ENCODE data around the gene WDR87.
A peak's percentile ranks its signal among the peaks of the same experiment; 100 is the strongest.

Gene WDR87

DNA sequence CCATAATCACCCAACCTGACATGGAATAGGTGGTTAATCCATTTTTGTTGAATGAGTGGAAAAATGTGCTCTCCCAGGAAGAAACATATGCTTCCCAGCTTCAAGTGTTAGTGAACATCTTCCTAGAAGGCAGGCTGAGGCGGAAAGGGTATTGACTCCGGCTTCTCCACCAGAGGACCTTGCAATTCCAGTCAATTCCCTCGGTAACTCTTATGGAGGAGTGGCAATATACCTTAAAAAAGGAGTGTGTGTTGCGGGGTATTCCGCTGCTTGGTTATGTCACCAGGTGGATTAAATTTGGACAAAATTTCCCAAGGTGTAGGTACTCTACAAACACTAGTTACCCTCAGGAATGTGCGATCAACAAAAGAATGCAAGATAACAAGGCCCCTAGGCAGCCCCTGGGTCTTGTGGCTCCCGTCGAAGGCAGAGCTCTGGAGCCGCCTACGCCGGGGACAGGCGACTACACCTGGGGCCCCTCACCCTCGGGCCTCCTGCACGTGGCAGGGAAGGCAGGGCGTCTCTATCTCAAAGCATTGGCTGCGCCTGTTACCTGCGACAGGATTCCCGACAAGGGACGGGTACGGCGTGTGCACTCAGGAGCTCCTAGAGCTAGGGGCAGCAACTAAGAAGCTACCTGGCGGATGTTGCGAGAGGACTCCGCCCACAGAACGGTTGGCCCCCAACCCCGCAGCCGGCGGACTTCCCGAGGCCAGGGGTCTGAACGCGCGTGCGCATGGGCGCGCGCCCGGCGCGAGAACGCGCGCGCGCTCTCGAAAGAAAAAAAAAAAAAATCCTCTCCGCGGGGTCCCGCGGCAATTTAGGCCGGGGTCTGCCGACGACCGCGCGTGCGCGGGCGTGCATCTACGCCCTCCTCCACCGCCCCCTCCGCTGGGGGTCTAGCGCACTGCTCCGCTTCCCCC, at the start of gene WDR87:
WDR87 (minus strand) TSS at position 649 of the 923 bp plus-strand sequence. CDS start 8,355 bp downstream, outside the sequence.
- peak; percentile 13 to 22 for DNase-seq (ENCODE audit: low read depth in 1 of 2, low spot score in 1 of 2)

DNA sequence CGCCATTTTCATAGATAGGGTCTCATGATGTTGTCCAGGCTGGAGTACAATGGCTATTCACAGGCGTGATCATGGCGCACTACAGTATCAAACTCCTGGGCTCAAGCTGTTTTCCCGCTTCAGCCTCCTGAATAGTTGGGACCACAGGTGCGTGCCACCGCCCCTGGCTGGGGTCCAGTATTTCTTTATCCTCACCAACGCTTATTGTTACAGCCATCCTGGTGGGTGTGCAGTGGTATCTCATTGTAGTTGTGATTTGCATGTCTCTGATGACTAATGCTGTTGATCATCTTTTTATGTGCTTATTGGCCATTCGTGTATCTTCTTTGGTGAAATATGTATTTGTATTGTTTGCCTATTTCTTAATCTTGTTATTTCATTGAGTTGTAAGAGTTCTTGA, 49.6 kb upstream of the WDR87 start:
- DNase-seq (ENCODE audit: low read depth in 1 of 2, low spot score in 1 of 2), result no peak

DNA sequence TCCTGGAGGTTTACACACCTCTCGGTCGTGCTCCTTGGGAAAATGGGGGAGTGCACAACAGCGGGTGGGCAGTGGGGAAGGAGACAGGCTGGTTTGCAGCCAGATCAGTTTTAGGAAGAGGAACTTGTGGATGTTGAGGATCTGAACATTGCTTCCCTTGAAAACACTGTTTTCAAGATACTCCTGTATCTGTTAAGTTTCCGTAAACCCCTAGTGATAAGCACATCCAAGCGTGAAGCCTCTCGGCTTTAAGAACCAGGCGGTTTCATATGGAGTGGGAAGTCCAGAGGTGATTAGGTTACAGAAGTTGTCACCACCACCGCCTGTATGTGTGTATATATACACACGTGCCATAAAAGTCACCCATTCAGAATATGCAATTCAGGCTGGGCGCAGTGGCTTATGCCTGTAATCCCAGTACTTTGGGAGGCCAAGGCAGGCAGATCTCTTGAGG, 48.1 kb upstream of the WDR87 start:
- no peak for DNase-seq (ENCODE audit: low read depth in 1 of 2, low spot score in 1 of 2)

DNA sequence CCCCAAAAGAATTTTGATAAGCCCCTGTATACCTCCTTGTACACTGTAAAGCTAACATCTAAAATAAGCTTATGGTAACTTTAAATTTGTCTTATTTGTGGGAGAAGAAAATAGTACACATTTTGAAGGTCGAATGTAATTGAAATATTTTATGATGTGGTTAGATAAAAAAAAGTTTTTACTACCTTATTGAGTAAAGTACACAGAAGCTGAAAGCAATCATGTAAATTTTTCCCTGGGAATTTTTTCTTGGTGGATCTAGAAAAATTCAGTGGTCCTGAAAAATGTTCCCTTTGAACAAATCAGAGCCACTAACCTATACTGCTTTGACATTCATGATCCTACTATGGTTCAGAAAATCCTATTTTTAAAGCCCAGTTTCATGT, 47.5 kb upstream of the WDR87 start:
- no peak for DNase-seq (ENCODE audit: low read depth in 1 of 2, low spot score in 1 of 2)

DNA sequence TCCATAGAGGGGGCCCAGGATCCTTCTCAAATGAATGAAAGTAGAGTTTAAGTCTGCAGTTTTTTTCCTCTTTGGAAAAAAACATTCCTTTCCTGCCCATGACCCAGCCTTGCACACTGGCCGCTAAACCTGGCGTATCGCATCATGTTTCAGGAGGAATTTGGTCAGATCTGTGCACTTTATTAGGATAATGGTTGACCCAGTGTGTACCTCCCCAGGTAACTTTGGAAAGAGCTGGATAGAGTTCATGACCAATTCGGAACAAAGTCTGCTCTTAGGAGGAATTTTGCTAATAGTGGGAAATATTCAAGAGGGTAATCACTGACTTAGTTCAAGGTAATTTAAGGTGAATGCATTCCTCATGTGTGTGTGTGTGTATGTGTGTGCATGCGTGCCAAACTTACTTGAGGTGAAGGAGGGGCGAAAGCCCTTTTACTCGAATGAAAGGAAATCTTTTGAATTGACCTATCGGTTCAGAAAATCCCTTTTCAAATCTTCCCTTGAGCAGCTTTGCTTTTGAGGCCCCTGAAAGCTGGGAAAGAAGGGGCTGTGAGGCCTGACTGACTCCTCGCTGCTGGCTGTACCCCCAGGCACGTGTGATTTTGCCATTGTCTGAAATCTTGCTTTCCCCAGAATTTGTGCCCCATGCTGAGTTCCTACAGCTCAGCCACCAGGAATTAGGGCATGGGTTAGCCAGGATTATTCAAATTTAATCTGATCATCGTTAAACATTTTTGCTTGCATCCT, 47.0 kb upstream of the WDR87 start:
- DNase-seq (ENCODE audit: low read depth in 1 of 2, low spot score in 1 of 2), result no peak

DNA sequence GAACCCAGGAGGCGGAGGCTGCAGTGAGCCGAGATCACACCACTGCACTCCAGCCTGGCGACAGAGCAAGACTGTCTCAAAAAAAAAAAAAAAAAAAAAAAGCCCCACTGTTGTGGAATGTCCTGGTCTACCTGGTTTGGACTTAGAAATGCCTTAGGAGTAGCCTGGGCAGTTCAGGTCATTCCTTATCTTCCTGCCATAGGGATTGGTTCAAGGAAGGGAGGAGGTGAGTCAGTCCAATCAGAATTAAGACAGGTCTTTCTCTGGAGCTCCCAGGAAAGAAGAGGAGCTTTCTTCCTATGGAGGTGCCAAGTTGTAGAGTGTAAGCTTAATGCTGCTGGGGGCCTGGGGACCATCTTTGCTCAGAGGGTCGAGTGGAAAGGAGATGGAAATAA, 45.4 kb upstream of the WDR87 start:
- no peak for DNase-seq (ENCODE audit: low read depth in 1 of 2, low spot score in 1 of 2)

DNA sequence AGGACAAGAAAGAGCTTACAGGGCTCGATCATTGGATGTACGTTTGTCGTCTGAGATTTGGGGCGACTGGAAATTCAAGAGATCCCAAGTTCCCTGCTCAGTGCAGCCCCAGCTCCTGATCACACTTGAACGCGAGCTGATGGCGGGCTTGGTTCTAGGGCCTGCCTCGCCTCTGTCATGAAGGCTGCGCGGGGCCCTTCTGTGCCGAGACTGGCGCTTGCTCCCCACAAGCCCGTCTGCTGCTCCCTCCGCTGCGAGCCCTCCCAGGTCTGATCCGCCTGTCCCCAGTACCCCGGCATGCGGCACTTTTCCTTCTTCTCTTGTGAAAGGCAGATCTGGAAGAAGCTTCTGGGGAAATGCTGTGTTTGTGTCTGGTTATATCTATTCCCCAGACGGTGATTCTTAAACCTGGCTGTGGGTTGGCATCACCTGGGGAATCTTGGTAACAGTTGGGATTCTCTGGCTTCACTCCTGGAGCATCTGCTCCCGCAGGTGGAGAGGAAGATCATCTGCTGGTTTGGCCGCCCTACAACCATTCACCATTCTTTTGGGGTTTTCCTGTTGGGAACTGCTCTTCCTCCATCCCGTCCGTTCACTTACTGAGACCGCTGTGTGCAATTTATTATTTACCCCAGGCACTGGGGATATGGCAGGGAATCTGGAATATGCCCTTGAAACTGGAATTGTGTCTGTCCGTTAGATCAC, 44.2 kb upstream of the WDR87 start:
- DNase-seq (ENCODE audit: low read depth in 1 of 2, low spot score in 1 of 2), result no peak

DNA sequence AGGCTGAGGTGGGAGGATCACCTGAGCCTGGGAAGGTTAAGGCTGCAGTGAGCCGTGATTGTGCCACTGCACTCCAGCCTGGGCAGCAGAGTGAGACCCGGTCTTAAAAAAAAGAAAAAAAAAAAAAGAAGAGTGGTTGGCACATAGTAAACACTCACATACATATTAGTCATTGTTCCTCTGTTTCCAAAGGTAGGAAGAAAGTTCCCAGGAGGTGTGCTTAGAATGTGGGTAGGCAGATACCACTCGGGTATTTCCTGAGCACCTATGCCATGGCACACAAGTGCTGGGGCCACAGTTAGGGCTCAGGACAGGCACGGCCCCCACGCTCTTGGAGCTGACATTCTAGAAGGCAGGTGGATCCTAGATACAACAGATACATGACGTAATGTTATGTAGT, 42.0 kb upstream of the WDR87 start:
- DNase-seq (ENCODE audit: low read depth in 1 of 2, low spot score in 1 of 2), result no peak

DNA sequence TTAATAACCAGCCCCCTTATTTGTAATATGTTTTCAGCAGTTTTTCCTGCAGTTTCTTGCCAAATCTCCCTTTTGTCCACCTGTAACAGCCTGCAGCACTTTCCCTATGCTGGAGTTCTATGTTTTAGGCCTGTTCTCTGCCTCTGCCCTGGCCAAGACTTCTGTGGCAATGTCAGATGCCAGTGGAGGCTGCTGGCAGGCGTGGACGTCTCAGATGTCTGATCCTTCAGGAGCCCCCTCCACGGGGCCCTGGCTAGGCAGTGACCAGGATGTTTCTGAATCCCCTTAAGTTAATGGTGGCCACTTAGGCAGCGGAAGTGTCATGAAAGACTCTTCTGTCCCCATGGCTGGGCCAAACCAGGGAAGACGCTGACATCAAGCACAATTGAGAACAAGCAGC, 41.4 kb upstream of the WDR87 start:
- DNase-seq (ENCODE audit: low read depth in 1 of 2, low spot score in 1 of 2), result no peak

DNA sequence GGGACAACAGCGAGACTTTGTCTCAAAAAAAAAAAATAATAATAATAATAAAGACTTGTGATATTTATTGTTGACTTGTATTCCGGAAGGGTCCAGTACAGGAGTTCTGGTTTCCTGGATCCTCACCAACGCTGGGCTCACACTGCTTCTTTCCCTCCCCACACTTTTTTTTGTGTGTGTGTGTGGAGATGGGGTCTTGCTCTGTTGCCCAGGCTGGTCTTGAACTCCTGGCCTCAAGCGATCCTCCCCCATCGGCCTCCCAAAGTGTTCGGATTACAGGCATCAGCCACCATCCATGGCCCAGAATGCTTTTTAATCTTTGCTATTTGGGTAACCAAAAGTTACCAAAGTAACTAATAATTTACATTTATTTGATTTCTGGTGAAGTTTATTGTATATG, 39.7 kb upstream of the WDR87 start:
- DNase-seq (ENCODE audit: low read depth in 1 of 2, low spot score in 1 of 2), result no peak

DNA sequence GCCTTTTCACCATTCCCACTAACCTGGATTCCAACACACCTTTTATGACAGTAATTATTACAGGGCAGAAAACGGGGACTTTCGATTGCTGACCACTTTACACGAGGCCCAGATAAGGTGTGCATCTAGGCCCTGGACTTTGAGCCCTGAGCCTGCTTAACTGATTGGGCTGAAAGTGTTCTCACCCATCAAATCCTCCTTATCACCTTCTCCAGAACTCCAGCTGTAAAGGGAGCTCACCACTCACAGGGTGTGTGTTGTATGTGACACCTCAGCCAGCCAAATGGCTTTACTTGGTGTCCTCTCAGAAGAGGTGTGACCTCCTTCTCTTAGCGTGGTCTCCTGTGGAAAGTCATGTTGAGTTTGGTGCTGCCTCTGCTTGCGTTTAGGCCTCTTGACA, 37.1 kb upstream of the WDR87 start:
- DNase-seq (ENCODE audit: low read depth in 1 of 2, low spot score in 1 of 2), result no peak

DNA sequence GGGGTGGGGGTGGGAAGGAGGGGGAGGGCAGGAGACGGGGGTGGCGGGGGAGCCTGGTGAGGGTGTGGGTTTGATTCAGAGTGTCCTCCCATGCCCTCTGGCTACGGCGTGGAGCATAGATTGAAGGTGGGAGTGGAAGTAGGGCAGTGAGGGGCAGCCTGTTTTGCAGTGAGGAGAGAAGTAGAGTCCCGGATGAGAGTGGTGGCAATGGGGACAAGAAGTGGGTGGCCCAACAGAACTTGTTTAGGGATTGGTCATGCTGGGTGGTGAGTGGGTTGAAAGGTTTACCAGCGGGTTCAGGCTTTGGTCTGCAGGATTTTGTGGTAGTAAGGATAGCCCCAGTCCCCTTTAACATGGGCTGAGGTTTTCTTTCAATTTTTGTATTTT, 36.1 kb upstream of the WDR87 start:
- no peak for DNase-seq (ENCODE audit: low read depth in 1 of 2, low spot score in 1 of 2)

DNA sequence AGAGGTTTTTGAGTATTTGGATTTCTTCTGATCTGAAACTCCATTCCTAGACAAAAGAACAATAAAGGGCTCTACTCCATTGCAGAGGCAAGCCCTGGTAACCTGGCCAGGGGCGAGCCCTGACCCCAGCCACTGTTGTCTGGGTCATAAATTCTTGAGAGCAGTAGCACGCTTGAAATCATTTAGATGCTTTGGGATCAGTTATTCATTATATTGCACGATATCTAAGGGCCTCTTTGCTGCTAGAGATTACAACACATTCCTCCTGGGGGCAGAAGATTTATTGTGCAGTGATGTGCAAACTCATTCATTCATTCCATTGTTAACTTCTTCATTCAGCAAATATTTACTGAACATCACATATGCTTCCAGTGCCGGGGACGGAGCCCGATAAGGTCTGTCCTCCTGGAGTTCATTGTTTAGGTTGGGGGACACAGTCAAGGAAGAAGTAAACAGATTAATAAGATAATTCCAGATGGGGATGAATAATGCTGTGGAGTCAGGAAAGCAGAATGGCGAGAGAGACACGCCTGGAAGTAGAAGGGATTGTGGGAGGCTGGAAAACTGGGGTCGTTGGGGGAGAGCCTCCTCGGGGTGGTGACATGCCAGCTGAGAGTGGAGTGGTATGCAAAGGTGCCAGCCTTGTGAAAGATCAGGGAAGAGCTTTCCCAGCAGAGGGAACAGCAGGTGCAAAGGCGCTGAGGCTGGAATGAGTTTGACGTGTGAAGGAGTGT, 35.6 kb upstream of the WDR87 start:
- DNase-seq (ENCODE audit: low read depth in 1 of 2, low spot score in 1 of 2), result no peak

DNA sequence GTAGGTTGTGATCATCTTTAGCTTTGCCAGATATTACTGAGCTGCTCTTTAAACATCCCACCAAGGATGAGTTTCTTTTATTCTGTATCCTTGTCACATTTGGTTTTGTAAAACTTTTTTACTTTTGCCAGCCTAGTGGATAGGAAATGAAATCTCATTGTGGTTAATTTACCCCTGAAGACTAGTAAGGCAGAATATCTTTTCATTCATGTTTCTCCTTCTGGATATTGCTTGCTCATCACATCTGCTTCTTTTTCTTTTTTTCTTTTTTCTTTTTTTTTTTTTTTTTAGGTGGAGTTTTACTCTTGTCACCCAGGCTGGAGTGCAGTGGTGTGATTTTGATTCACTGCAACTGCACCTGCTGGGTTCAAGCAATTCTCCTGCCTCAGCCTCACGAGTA, 32.0 kb upstream of the WDR87 start:
- no peak for DNase-seq (ENCODE audit: low read depth in 1 of 2, low spot score in 1 of 2)

DNA sequence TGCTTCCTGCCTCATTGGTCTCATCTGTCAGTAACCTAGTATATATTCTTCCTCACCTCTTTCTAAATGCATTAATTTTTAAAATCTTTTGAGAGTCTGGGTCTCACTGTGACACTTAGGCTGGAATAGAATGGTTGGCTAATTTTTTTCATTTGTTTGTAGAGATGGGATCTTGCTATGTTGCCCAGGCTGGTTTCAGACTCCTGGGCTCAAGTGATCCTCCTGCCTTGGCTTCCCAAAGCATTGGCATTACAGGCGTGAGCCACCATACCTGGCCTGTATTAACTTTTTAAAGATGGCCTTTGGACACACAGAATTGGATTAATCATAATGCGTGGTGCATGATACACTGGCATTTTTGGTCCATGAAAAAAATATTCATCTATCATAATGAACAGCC, 30.5 kb upstream of the WDR87 start:
- DNase-seq (ENCODE audit: low read depth in 1 of 2, low spot score in 1 of 2), result no peak

DNA sequence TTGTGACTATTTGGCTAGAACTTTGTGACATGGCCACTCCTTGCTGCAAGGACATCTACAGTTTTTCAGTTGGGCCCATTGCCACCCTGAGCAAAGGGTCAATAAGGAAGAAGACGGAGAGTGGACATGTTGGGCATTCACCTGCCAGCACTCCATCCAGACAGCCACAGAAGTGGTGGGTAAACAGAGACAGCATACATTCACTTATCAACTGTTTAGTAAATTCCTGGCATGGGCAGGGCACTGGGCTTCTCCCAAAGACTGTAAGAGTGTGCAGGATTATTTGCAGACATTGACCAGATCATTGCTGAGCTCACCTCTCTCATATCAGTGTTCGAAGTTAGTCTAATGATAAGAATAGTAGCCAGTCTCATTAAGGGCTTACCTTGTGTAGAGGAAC, 29.8 kb upstream of the WDR87 start:
- no peak for DNase-seq (ENCODE audit: low read depth in 1 of 2, low spot score in 1 of 2)

DNA sequence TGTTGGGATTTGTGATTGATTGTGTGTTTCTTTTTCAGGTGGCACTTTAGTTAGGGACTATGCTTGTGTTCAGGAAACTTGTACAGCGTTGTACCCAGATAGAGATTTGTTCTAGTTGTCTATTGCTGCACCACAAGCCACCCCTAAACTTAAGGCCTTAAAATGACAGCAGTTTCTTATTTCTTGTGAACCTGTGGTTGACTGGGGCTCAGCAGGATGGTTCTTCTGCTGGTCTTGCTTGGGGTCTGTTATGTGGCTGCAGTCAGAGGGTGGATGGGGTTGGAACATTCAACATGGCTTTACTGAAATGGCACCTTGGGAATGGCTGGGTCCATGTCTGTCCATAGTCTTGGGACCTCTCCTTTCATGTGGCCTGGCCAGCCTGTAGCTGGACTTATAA, 28.9 kb upstream of the WDR87 start:
- DNase-seq (ENCODE audit: low read depth in 1 of 2, low spot score in 1 of 2), result no peak

DNA sequence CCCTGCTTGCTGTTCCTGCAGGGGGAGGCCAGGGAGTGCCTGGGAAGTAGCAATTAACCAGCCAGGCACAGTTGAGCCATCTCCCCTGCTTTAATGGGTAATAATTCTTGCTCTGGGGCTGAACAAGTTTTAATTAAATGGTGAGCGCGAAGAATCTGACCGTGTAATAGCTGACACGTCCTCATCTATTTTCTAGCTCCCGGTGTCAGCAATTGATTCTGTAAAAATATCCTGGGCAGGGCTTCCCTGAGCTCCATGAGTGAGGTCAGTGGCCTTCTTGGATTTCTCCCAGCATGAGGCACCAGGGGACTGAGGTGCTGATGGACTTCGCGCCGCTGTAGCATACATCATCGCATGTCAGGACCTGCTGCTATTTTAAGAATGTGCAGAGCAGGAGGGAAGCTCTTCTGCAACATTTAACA, 27.6 kb upstream of the WDR87 start:
- DNase-seq (ENCODE audit: low read depth in 1 of 2, low spot score in 1 of 2), result no peak

DNA sequence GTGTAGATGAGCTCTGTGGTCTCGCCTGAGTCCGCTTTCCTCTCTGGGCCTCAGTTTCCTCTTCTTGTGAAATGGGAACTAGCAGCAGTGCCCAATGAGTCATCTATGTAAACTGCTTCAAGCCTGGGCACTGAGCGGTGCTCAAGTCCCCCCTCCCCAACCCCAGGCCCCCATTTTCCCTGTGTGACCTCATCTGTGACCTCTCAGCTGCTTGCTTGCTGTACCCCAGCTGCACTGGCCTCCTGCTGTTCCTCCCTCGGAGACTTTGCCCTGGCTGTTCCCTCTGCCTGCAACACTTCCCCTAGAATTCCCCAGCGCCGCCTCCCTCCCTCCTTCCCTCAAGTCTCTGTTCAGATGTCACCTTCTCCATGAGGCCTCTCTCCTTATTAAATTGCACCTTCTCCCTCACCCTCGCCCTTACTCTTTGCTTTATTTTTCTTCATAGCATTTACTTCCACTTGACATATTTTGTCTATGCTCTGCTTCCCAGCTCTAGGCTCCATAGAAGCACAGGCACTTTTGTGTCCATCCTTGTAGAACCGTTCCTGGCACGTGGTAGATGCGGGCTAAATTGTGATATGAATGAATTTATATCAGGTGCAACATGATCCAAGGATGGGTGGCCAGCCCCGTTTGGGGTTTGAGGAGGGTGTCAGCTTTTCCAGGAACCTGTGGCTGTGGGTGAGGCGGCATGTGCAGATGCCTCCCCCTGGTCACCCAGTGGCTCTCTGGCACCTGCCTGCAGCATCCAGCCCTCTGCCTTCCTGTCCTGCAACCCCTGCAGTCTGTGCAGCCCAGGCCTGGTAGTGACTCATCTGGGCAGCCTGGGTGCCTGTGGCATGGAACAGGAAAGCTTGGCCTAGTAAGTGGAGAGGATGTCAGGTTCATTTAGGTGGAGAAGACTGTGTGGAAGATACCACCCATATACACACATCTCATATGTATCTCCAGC, 26.9 kb upstream of the WDR87 start:
- no peak for DNase-seq (ENCODE audit: low read depth in 1 of 2, low spot score in 1 of 2)

All from activated CD4-positive, alpha-beta T cell treated with anti-CD3 and anti-CD28 coated beads, Interleukin-2, amount 50 U/mL, for 24 hours (primary cell).